HG03457 (cell line): Measurements from ENCODE around the gene TMEM132D.

Experiments used
- ATAC-seq: cut with Tn5 transposase; IDR thresholded peaks from one replicate; pipeline ENCODE4 v1.9.1; 2021; ENCODE audit warnings: moderate number of reproducible peaks; ENCODE audit not compliant: unreplicated experiment

Gene TMEM132D

GRCh38 chr12:129481921-129482320, 421.9 kb downstream of the TMEM132D start:
- no peak for ATAC-seq

GRCh38 chr12:129470196-129470595, 433.6 kb downstream of the TMEM132D start:
- no peak for ATAC-seq

GRCh38 chr12:129467726-129468125, 436.1 kb downstream of the TMEM132D start:
- ATAC-seq = no peak

GRCh38 chr12:129467289-129467688, 436.5 kb downstream of the TMEM132D start:
- ATAC-seq = no peak

- no peak for ATAC-seq
Observed at GRCh38 chr12:129466499-129466898, 437.3 kb downstream of the TMEM132D start.

GRCh38 chr12:129459886-129460285, 443.9 kb downstream of the TMEM132D start:
- ATAC-seq = no peak

- ATAC-seq = no peak
Observed at GRCh38 chr12:129446696-129447095, 457.1 kb downstream of the TMEM132D start.

- no peak for ATAC-seq
Observed at GRCh38 chr12:129440278-129440677, 463.5 kb downstream of the TMEM132D start.

- no peak for ATAC-seq
Observed at GRCh38 chr12:129434790-129435189, 469.0 kb downstream of the TMEM132D start.

- ATAC-seq = no peak
Observed at GRCh38 chr12:129428240-129428936, 475.4 kb downstream of the TMEM132D start.

GRCh38 chr12:129423041-129423580, 480.7 kb downstream of the TMEM132D start:
- ATAC-seq = no peak

GRCh38 chr12:129413295-129413694, 490.5 kb downstream of the TMEM132D start:
- no peak for ATAC-seq

- ATAC-seq = no peak
Observed at GRCh38 chr12:129409281-129409680, 494.5 kb downstream of the TMEM132D start.

GRCh38 chr12:129404556-129404955, 499.3 kb downstream of the TMEM132D start:
- no peak for ATAC-seq

- no peak for ATAC-seq
Observed at GRCh38 chr12:129401572-129401971, 502.3 kb downstream of the TMEM132D start.

GRCh38 chr12:129394177-129394825, 509.5 kb downstream of the TMEM132D start:
- ATAC-seq = no peak

- ATAC-seq = no peak
Observed at GRCh38 chr12:129393357-129393937, 510.4 kb downstream of the TMEM132D start.

- ATAC-seq = no peak
Observed at GRCh38 chr12:129385637-129385990, 518.2 kb downstream of the TMEM132D start.

- no peak for ATAC-seq
Observed at GRCh38 chr12:129383956-129384355, 519.9 kb downstream of the TMEM132D start.

- no peak for ATAC-seq
Observed at GRCh38 chr12:129381715-129382114, 522.1 kb downstream of the TMEM132D start.

GRCh38 chr12:129379076-129379804, 524.6 kb downstream of the TMEM132D start:
- no peak for ATAC-seq
